Ovary (tissue), 9 donors: Measurements from ENCODE around the gene BDNF. TPM values are rescaled to one million over a fixed set of nuclear protein-coding genes. Genes with fewer than 3 reads are reported as not detected.

Source experiments
- DNase-seq, 5 donors: peaks; one replicate each; pipeline ENCODE4 v3.0.0-alpha.2; 2019 to 2020
- H3K27ac ChIP-seq, 2 donors: fragments of 200-600 bp; one replicate each; pipeline versions ENCODE4 v1.5.1 to v1.8.0; 2019 to 2022
- H3K27me3 ChIP-seq: fragments of 200-600 bp; one replicate; pipeline ENCODE4 v1.8.0; 2022
- H3K36me3 ChIP-seq: fragments of 200-600 bp; sonication (generic); one replicate; pipeline ENCODE4 v1.5.1; 2019
- H3K4me1 ChIP-seq: one replicate; pipeline ENCODE4 v1.8.1; 2013; ENCODE audit warnings: mild to moderate bottlenecking, moderate library complexity; ENCODE audit not compliant: insufficient read depth
- H3K4me3 ChIP-seq: fragments of 200-600 bp; sonication (generic); one replicate; pipeline ENCODE4 v1.5.1; 2017
- H3K9me3 ChIP-seq, 2 donors: fragments of 200-600 bp in 1 of 2; sonication (generic) in 1 of 2; one replicate each; pipeline versions ENCODE4 v1.5.1 to v1.8.1; 2013 to 2019; ENCODE audit warnings: mild to moderate bottlenecking in 1 of 2, moderate library complexity in 1 of 2
- CTCF ChIP-seq, 3 donors: fragments of 450-650 bp in 2 of 3; fragments of 200-600 bp in 1 of 3; IDR thresholded peaks; one replicate each; pipeline versions ENCODE4 v1.5.1 to v1.8.0; 2016 to 2022; ENCODE audit warnings: antibody characterized with exemption in 3 of 3, mild to moderate bottlenecking in 1 of 3
- EP300 ChIP-seq: sonication (generic); formaldehyde crosslinking; IDR thresholded peaks from one replicate; pipeline ENCODE4 v1.6.1; 2017; ENCODE audit warnings: antibody characterized with exemption
- POLR2A ChIP-seq: fragments of 450-650 bp; IDR thresholded peaks from one replicate; pipeline ENCODE4 v1.6.1; 2017; ENCODE audit warnings: antibody characterized with exemption, mild to moderate bottlenecking, moderate library complexity
- WGBS, 3 donors: extraction: QIAGEN DNeasy Blood & Tissue Kit in 1 of 3; methylation state at CpG; one replicate each; pipeline versions ENCODE4 v1.1.5 to v1.1.7; 2013 to 2017; 5-methylcytosine and 5-hydroxymethylcytosine counted together
- intact Hi-C, 4 donors: fragments of 100-400 bp; cut with DNase I; formaldehyde crosslinking; loops; one replicate each; pipeline versions ENCODE4 v1.11.0 to v1.15.1; 2022 to 2023
- polyA plus RNA-seq, 2 donors: library from polyadenylated mRNA; stranded (reverse); fragments of 200-250 nt in 1 of 2; fragments of 350-450 nt in 1 of 2; fragmentation: Illumina TruSeq in 1 of 2; extraction: RNeasy Lipid Tissue Mini Kit (QIAGEN cat#74804) in 1 of 2; gene quantifications; one replicate each; pipeline ENCODE4 v1.2.3, GENCODE V29; 2013 to 2014
- total RNA-seq, 7 donors: library from RNA; depleted of rRNA in 2 of 7; stranded (reverse); fragments of >200 nt in 2 of 7; fragmentation: NEBNext Ultra II Directional in 3 of 7; extraction: Animal tissue kit (Norgen Biotek cat#: 25700) in 3 of 7; gene quantifications; one replicate each; pipeline versions ENCODE4 v1.1.0 to v1.2.4, GENCODE V29; 2016 to 2023
- donor health status: DM: no; HTN: no; CAD: no; lungs with moderate emphysema.
- donor health status: DM: no; HTN: no; CAD: no.
- donor health status: Bipolar disorder and iron deficiency.
- donor health status: DM: yes; HTN: yes; CAD: no.
- donor health status: DM: no; HTN: no; CAD: no.
- donor health status: DM: yes; HTN: yes; CAD: no.

BDNF gene
- total and polyA plus RNA-seq, 9 donors, result 0.10 to 2.6 (median 0.65) TPM; not detected in 1

DNA sequence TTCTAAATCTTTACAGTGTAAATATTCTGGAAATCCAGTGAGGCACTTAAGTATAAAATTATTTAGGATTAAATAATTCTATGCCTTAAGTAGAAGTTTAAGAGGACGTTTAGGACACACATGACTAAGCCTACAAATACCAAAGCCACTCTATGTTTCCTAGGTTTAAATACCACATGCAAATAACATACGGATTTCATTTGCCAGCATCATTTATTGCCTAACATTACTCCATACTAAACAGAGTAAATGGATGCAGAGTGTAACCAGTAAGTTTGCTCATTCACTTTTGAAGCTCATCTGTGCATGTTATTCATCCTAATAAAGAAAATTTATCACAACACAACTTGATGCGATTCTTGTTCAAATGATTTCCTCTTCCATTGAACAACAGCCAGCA, 4.1 kb downstream of the BDNF start:
- peaks cover 2% of the 10 kb centered on the region for H3K4me1 ChIP-seq
- H3K9me3 ChIP-seq, result no peaks in the 10 kb centered on the region
- no peak for DNase-seq
- TF ChIP-seq POLR2A (no peak), EP300 (no peak), CTCF (IDR thresholded peaks at IDR 0.05) (no peak)
- H3K27ac ChIP-seq, result no peak overlapping the region
- no peaks in the 10 kb centered on the region for H3K27me3 ChIP-seq
- intact Hi-C loops, result no loop called here
- H3K36me3 ChIP-seq, result no peaks in the 10 kb centered on the region
- no peak overlapping the region for H3K4me3 ChIP-seq
- 87 to 90% (median 87%) methylated on average over 3 of the region's 3 CpGs for WGBS, 3 donors

DNA sequence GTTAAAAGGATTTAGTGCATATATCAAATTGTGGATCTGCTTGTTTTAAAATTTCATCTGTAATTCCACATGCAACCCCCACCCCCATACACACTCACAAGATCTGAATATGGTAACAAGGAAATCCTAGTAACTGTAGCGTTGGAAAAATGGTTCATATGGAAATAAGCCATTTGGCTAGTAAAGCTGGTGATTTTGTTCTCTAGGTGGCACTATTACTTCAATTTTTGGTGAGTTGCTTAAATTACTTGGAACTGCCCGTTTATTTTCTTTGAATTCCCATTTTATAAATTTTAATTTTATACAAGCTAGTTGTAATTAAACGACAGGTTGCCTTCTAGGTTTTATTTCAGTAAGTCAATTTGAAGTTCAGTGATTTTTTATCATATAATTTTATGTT, 5.3 kb downstream of the BDNF start:
- H3K4me3 ChIP-seq, result no peak overlapping the region
- no peak for DNase-seq
- peaks cover 2% of the 10 kb centered on the region for H3K4me1 ChIP-seq
- no peak overlapping the region for H3K27ac ChIP-seq
- no peaks in the 10 kb centered on the region for H3K36me3 ChIP-seq
- intact Hi-C loops, result no loop called here
- TF ChIP-seq CTCF (IDR thresholded peaks at IDR 0.05), result no peak
- H3K9me3 ChIP-seq, result no peaks in the 10 kb centered on the region
- WGBS, 3 donors, result 16 to 34% (median 30%) methylated on average over 3 of the region's 3 CpGs
- no peaks in the 10 kb centered on the region for H3K27me3 ChIP-seq

- no peaks in the 10 kb centered on the region for H3K4me1 ChIP-seq
Observed at GRCh38 chr11:27693398-27693797, 6.9 kb downstream of the BDNF start.

GRCh38 chr11:27692781-27693180, 7.5 kb downstream of the BDNF start:
- 94 to 97% (median 95%) methylated on average over 2 of the region's 2 CpGs for WGBS, 3 donors
- intact Hi-C loops, result no loop called here
- Histone ChIP-seq H3K4me3 (no peak overlapping the region), H3K27ac (no peak overlapping the region), H3K4me1 (no peaks in the 10 kb centered on the region), H3K36me3 (no peaks in the 10 kb centered on the region), H3K27me3 (no peaks in the 10 kb centered on the region), H3K9me3 (no peaks in the 10 kb centered on the region)
- no peak for DNase-seq
- TF ChIP-seq CTCF (IDR thresholded peaks at IDR 0.05), result no peak
- no peak for TF ChIP-seq POLR2A
- TF ChIP-seq EP300, result no peak

More at GRCh38 chr11:27693398-27693797, 6.9 kb downstream of the BDNF start:
- Histone ChIP-seq H3K27me3 (no peaks in the 10 kb centered on the region), H3K36me3 (no peaks in the 10 kb centered on the region), H3K9me3 (no peaks in the 10 kb centered on the region), H3K27ac (no peak overlapping the region), H3K4me3 (no peak overlapping the region)
- 53 to 59% (median 53%) methylated on average over 5 of the region's 5 CpGs for WGBS, 3 donors
- TF ChIP-seq EP300 (no peak), POLR2A (no peak), CTCF (IDR thresholded peaks at IDR 0.05) (no peak)
- intact Hi-C loops, result no loop called here
- DNase-seq, result no peak

DNA sequence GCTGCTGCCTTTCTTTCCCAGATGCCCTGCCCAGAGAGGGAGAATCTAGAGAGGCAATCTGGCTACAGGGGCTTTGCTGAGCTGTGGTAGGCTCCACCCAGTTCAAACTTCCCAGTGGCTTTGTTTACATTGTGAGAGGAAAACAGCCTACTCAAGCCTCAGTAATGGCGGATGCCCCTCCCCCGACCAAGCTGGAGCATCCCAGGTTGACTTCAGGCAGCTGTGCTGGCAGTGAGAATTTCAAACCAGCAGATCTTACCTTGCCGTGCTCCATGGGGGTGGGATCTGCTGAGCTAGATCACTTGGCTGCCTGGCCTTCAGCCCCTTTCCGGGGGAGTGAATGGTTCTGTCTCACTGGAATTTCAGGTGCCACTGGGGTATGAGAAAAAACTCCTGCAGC, 12.2 kb downstream of the BDNF start:
- TF ChIP-seq CTCF (IDR thresholded peaks at IDR 0.05), result no peak
- no peak for TF ChIP-seq POLR2A
- no peak for TF ChIP-seq EP300
- no peaks in the 10 kb centered on the region for H3K36me3 ChIP-seq
- intact Hi-C loops, result no loop called here
- H3K9me3 ChIP-seq, result no peaks in the 10 kb centered on the region
- no peaks in the 10 kb centered on the region for H3K27me3 ChIP-seq
- no peaks in the 10 kb centered on the region for H3K4me1 ChIP-seq
- WGBS, 3 donors, result 70 to 82% (median 78%) methylated on average over 4 of the region's 4 CpGs
- H3K27ac ChIP-seq, result no peak overlapping the region
- DNase-seq, result no peak
- no peak overlapping the region for H3K4me3 ChIP-seq
